CD4-positive, alpha-beta T cell (primary cell): ENCODE data around the gene LDB2. TPM values are rescaled to one million over a fixed set of nuclear protein-coding genes. Genes with fewer than 3 reads are reported as not detected.

ENCODE experiments used
- ATAC-seq: fragments of 200-7000 bp; cut with Tn5 transposase; one replicate; pipeline ENCODE4 v1.10.0; 2022; ENCODE audit warnings: mild to moderate bottlenecking; ENCODE audit not compliant: poor library complexity
- CTCF ChIA-PET: fragments of 350-600 bp; sonication (Branson Sonifier 250); formaldehyde crosslinking; loops from one replicate; lab custom pipeline; 2021; ENCODE audit warnings: antibody characterized with exemption, inconsistent platforms; lab: Charles Lee
- POLR2A ChIA-PET: fragments of 350-600 bp; sonication (Branson Sonifier 250); formaldehyde crosslinking; loops from one replicate; lab custom pipeline; 2021; ENCODE audit warnings: antibody characterized with exemption, inconsistent platforms; lab: Charles Lee
- DNase-seq, 14 experiments: peaks; one replicate each; pipeline ENCODE4 v3.0.0-alpha.2; 2013 to 2020; ENCODE audit warnings: mixed read lengths in 2 of 14
- H3K27ac ChIP-seq, 2 donors: one replicate each; pipeline versions ENCODE4 v1.5.1 to v1.7.0; 2013; ENCODE audit warnings: low read length in 2 of 2, low read depth in 1 of 2, mild to moderate bottlenecking in 1 of 2
- H3K27me3 ChIP-seq, 2 experiments: 1 replicate in 1 of 2; 2 replicates in 1 of 2; pipeline versions ENCODE4 v1.6.1 to v1.7.0; 2013; ENCODE audit warnings: low read length in 2 of 2, control low read depth in 1 of 2, mild to moderate bottlenecking in 1 of 2, moderate library complexity in 1 of 2; ENCODE audit not compliant: insufficient read depth in 2 of 2, control insufficient read depth in 1 of 2
- H3K36me3 ChIP-seq: one replicate; pipeline ENCODE4 v1.6.1; 2013; ENCODE audit warnings: low read length, control low read depth; ENCODE audit not compliant: insufficient read depth
- H3K4me1 ChIP-seq: one replicate; pipeline ENCODE4 v1.6.1; 2013; ENCODE audit warnings: low read length, control low read depth; ENCODE audit not compliant: insufficient read depth
- H3K4me3 ChIP-seq: one replicate; pipeline ENCODE4 v1.5.1; 2013; ENCODE audit warnings: mild to moderate bottlenecking, low read length, moderate library complexity
- H3K9me3 ChIP-seq, 2 experiments: 1 replicate in 1 of 2; 2 replicates in 1 of 2; pipeline versions ENCODE4 v1.6.1 to v1.7.0; 2013; ENCODE audit warnings: low read length in 2 of 2, mild to moderate bottlenecking in 2 of 2, control low read depth in 1 of 2, moderate library complexity in 1 of 2; ENCODE audit not compliant: control insufficient read depth in 1 of 2, insufficient read depth in 1 of 2
- H3K27ac Mint-ChIP-seq: one replicate; pipeline ENCODE4 v1.8.0; 2020; ENCODE audit warnings: mixed read lengths
- H3K27me3 Mint-ChIP-seq: one replicate; pipeline ENCODE4 v1.8.0; 2021; ENCODE audit warnings: mixed read lengths
- H3K36me3 Mint-ChIP-seq: one replicate; pipeline ENCODE4 v1.8.0; 2021; ENCODE audit warnings: low read depth, mixed read lengths
- H3K4me1 Mint-ChIP-seq: one replicate; pipeline ENCODE4 v1.8.0; 2021; ENCODE audit warnings: low read depth, mixed read lengths
- H3K4me3 Mint-ChIP-seq: one replicate; pipeline ENCODE4 v1.8.0; 2020; ENCODE audit warnings: mild to moderate bottlenecking, mixed read lengths
- H3K9me3 Mint-ChIP-seq: one replicate; pipeline ENCODE4 v1.8.0; 2020; ENCODE audit warnings: mixed read lengths
- CTCF ChIP-seq: fragments of 200-600 bp; IDR thresholded peaks from one replicate; pipeline ENCODE4 v1.8.0; 2022; ENCODE audit warnings: antibody characterized with exemption, mild to moderate bottlenecking
- intact Hi-C, 2 experiments: fragments of 100-400 bp; cut with DNase I in 1 of 2; cut with micrococcal nuclease in 1 of 2; formaldehyde crosslinking; loops; one replicate each; pipeline versions ENCODE4 v1.15.1 to v1.9.0; 2023 to 2025; cut with DNase I, micrococcal nuclease
- total RNA-seq, 174 experiments: library from RNA in 2 of 174; stranded (reverse) in 2 of 174; gene quantifications; one replicate each; pipeline ENCODE4 v1.2.3 and lab custom pipeline; 2021 to 2026

Gene LDB2
- total RNA-seq, 2 experiments from 2014 or later: not detected

- Histone ChIP-seq H3K36me3 (no peaks in the 10 kb centered on the region), H3K27me3 (no peaks in the 10 kb centered on the region), H3K9me3 (no peaks in the 10 kb centered on the region), H3K4me1 (no peaks in the 10 kb centered on the region), H3K4me3 (no peak overlapping the region), H3K27ac (no peak overlapping the region)
- intact Hi-C loops: loop anchor here in 1 of 2 experiments (10.0 kb wide), 1 partner anchor 534 kb away; no protein-coding TSS in a partner anchor
- Mint-ChIP-seq H3K27me3 (no peaks in the 10 kb centered on the region), H3K36me3 (no peaks in the 10 kb centered on the region), H3K4me3 (no peak overlapping the region), H3K4me1 (no peaks in the 10 kb centered on the region), H3K27ac (no peak overlapping the region), H3K9me3 (no peaks in the 10 kb centered on the region)
- no peak for DNase-seq
- ChIA-PET CTCF (no interaction called here), POLR2A (no interaction called here)
- ATAC-seq: no peak
- no peak for TF ChIP-seq CTCF
These were observed 107.9 kb downstream of the LDB2 start for GRCh38 chr4:16790508-16790907.

GRCh38 chr4:16788868-16789267, 109.6 kb downstream of the LDB2 start:
- Histone ChIP-seq H3K4me3 (no peak overlapping the region), H3K27me3 (no peaks in the 10 kb centered on the region), H3K4me1 (no peaks in the 10 kb centered on the region), H3K27ac (no peak overlapping the region), H3K9me3 (no peaks in the 10 kb centered on the region), H3K36me3 (no peaks in the 10 kb centered on the region)
- ChIA-PET CTCF (no interaction called here), POLR2A (no interaction called here)
- ATAC-seq (no peak), DNase-seq (no peak)
- H3K36me3 Mint-ChIP-seq: no peaks in the 10 kb centered on the region
- no peak overlapping the region for H3K27ac Mint-ChIP-seq
- H3K27me3 Mint-ChIP-seq: no peaks in the 10 kb centered on the region
- no peaks in the 10 kb centered on the region for H3K4me1 Mint-ChIP-seq
- no peak overlapping the region for H3K4me3 Mint-ChIP-seq
- no peaks in the 10 kb centered on the region for H3K9me3 Mint-ChIP-seq
- intact Hi-C loops: no loop called here
- TF ChIP-seq CTCF: no peak

GRCh38 chr4:16785793-16786527, 112.5 kb downstream of the LDB2 start:
- no peaks in the 10 kb centered on the region for H3K9me3 Mint-ChIP-seq
- no peaks in the 10 kb centered on the region for H3K36me3 Mint-ChIP-seq
- H3K27me3 ChIP-seq: no peaks in the 10 kb centered on the region
- H3K27ac Mint-ChIP-seq: no peak overlapping the region
- ATAC-seq (no peak), DNase-seq (no peak)
- H3K27me3 Mint-ChIP-seq: no peaks in the 10 kb centered on the region
- ChIA-PET CTCF (no interaction called here), POLR2A (no interaction called here)
- H3K9me3 ChIP-seq: no peaks in the 10 kb centered on the region
- TF ChIP-seq CTCF: no peak
- no peaks in the 10 kb centered on the region for H3K4me1 Mint-ChIP-seq
- no peak overlapping the region for H3K4me3 ChIP-seq
- no peaks in the 10 kb centered on the region for H3K36me3 ChIP-seq
- H3K4me3 Mint-ChIP-seq: no peak overlapping the region
- H3K27ac ChIP-seq: no peak overlapping the region
- H3K4me1 ChIP-seq: no peaks in the 10 kb centered on the region
- intact Hi-C loops: no loop called here
